ENCODE measurements around the gene STXBP5.

- TF ChIP-seq SMC3 (IDR thresholded peaks at IDR 0.05; ENCODE audit: low read depth, low read length) (no peak), JUND (IDR thresholded peaks at IDR 0.05) (no peak), GABPA (IDR thresholded peaks at IDR 0.05; ENCODE audit: low read depth) (no peak), TEAD4 (IDR thresholded peaks at IDR 0.05; ENCODE audit: borderline replicate concordance, insufficient read depth) (no peak), EP300 (IDR thresholded peaks at IDR 0.05; ENCODE audit: borderline replicate concordance in 1 of 2, low read depth in 1 of 2, low read length in 1 of 2) (no peak), RAD21 (IDR thresholded peaks at IDR 0.05; ENCODE audit: low read length) (no peak), POLR2AphosphoS5 (IDR thresholded peaks at IDR 0.05; ENCODE audit: low read depth, low read length) (no peak), CTCF (IDR thresholded peaks at IDR 0.05) (no peak), REST (IDR thresholded peaks at IDR 0.05; ENCODE audit: low read depth, low read length) (no peak), USF2 (IDR thresholded peaks at IDR 0.05; ENCODE audit: borderline replicate concordance, low read depth, low read length) (no peak)
Observed at GRCh38 chr6:147310521-147310920, 106.3 kb downstream of the STXBP5 start.

All from SK-N-SH (cell line).